ENCODE data around the gene C20orf204. TPM values are rescaled to one million over a fixed set of nuclear protein-coding genes. Genes with fewer than 3 reads are reported as not detected.

C20orf204 gene
- total RNA-seq, 3 donors from 2014 or later: 0.66 to 1.3 (median 1.1) TPM

DNA sequence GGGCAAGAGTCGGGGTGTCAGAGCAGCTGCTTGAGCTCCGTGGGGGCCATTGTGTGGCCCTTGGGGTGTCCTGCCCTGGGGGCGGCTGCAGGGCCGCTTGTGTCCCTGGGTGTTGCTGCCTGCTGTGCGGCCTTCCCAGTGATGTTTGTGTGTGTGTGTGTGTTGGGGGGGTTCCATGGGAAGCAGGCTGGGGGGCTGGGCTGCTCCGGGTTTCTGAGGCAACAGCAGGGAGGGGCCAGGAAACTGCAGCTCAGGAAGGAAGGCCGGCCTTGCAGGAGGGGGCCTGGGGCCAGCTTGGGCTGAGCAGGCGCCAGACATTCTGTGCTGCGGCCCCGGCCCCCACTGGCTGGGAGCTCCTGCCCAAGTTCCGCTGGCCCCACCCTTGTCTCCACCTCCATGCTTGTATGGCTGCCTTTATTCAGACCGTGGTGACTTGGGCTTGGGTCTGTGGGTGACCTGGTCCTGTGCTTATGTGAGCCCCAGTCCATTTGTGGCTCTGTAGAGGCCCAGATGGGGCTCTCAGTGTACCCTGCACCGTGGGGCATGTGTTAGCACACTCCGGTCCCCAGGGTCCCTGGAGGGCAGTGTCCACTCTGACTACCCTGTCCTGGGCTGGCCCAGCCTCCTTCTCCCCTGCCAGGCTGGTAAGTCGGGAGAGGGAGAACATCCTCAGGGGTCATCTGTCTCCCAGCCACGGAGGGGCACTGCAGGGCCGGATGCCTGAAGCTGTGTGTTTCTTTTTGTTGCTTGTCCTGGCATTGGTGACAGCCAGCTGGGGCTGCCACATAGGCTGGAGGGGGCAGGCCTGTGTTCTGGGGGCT lies 18.1 kb downstream of the C20orf204 start:
- Histone ChIP-seq H3K27ac (peak overlapping the region in 1 of 2 donors; percentile 80), H3K36me3 (no peaks in the 10 kb centered on the region), H3K4me3 (no peak overlapping the region), H3K4me1 (no peaks in the 10 kb centered on the region), H3K9me3 (no peaks in the 10 kb centered on the region), H3K27me3 (peaks cover 5 to 58% of the 10 kb centered on the region in 2 donors)
- intact Hi-C loops (cut with DNase I; ENCODE audit: low total_unique reads): no loop called here
- no peak for DNase-seq (ENCODE audit: low spot score in 2 of 2)
- TF ChIP-seq, protein P1, sequence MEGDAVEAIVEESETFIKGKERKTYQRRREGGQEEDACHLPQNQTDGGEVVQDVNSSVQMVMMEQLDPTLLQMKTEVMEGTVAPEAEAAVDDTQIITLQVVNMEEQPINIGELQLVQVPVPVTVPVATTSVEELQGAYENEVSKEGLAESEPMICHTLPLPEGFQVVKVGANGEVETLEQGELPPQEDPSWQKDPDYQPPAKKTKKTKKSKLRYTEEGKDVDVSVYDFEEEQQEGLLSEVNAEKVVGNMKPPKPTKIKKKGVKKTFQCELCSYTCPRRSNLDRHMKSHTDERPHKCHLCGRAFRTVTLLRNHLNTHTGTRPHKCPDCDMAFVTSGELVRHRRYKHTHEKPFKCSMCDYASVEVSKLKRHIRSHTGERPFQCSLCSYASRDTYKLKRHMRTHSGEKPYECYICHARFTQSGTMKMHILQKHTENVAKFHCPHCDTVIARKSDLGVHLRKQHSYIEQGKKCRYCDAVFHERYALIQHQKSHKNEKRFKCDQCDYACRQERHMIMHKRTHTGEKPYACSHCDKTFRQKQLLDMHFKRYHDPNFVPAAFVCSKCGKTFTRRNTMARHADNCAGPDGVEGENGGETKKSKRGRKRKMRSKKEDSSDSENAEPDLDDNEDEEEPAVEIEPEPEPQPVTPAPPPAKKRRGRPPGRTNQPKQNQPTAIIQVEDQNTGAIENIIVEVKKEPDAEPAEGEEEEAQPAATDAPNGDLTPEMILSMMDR (IDR thresholded peaks at IDR 0.05): no peak
- no peak for TF ChIP-seq POLR2A (IDR thresholded peaks at IDR 0.05)
- TF ChIP-seq POLR2AphosphoS5 (IDR thresholded peaks at IDR 0.05): no peak

DNA sequence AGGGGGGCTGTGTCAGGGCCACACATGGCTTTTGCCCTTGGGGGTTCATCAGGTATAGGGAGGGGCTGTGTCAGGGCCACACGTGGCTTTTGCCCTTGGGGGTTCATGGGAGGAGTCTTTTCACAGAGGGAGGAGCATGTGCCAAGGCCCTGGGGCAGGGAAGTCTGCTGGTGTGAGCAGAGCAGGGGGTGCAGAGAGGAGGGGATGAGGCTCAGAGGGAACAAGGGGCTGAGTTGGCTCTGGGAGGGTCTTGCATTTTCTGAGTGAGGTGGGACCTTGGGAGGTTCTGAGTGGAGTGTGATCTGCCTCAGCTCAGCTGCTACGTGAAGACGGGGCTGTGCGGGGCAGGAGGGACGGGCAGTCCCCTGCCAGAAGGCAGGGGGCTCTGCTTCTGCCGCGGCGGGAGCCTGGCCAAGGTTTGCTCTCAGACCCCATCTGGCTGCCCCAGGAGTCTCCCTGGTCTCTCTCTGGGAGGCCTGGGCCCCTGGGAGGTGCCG lies 19.5 kb downstream of the C20orf204 start:
- Histone ChIP-seq H3K27ac (peak overlapping the region in 1 of 2 donors; percentile 70), H3K36me3 (no peaks in the 10 kb centered on the region), H3K4me1 (no peaks in the 10 kb centered on the region), H3K9me3 (no peaks in the 10 kb centered on the region), H3K27me3 (peaks cover 5 to 48% of the 10 kb centered on the region in 2 donors), H3K4me3 (no peak overlapping the region)
- no peak for DNase-seq (ENCODE audit: low spot score in 2 of 2)
- intact Hi-C loops (cut with DNase I; ENCODE audit: low total_unique reads): no loop called here
- TF ChIP-seq, protein P1 (IDR thresholded peaks at IDR 0.05): no peak
- TF ChIP-seq POLR2A (IDR thresholded peaks at IDR 0.05): no peak
- TF ChIP-seq POLR2AphosphoS5 (IDR thresholded peaks at IDR 0.05): no peak

DNA sequence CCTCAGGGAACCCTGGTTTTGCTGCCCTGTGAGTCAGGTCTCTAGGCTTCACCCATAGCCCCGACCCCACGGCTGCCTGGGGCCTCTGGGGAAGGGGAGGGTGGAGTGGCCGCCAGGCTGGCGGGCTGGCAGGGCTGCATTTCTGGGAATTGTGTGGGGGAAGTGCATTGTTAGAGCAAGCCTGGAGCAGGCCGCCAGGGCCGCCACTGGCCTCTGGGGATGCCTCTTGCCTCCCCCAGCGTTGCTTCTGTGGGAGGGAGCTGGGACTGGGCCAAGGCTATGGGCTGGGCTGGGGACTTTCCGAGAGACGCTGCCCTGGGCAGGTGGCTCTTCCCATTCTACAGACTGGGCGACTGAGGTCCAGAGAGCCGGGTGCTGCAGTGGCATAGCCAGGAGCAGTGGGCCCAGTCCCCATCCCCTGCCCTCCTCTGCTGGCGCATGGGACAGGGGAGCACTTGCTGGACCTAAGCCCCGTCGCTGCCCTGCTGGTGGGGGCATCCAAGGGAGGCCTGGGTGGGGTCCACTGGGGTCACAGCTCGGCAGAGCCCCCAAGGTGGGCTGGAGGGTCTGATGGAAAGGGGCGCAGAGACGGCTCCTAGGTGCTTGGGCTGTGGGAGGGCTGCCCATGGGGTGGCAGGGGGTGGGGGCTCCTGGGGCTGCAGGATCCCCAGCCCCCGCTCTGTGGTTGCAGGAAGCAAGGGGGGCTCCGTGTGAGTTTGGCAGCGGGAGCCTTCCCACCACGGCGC lies 20.1 kb downstream of the C20orf204 start:
- no peak for TF ChIP-seq POLR2A (IDR thresholded peaks at IDR 0.05)
- peak in 1 of 3 donors; percentile 24 for TF ChIP-seq POLR2AphosphoS5 (IDR thresholded peaks at IDR 0.05)
- intact Hi-C loops (cut with DNase I; ENCODE audit: low total_unique reads): no loop called here
- Histone ChIP-seq H3K4me3 (no peak overlapping the region), H3K36me3 (no peaks in the 10 kb centered on the region), H3K27me3 (peaks cover 5 to 42% of the 10 kb centered on the region in 2 donors), H3K27ac (peak overlapping the region in 1 of 2 donors; percentile 70), H3K4me1 (no peaks in the 10 kb centered on the region), H3K9me3 (no peaks in the 10 kb centered on the region)
- DNase-seq (ENCODE audit: low spot score in 2 of 2): no peak

DNA sequence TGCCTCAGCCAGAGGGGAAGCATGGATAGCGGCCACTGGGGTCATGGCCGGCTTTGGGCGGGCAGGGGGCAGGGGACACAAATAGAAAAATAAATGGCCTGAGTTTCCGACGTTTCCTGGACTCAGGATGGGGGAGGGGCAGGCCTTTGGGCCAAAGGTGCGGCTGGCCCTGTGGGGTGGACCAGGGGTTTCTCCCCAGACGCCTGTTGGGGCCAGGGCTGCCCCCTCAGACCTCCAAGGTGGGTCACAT lies 20.6 kb downstream of the C20orf204 start:
- peaks cover 5 to 37% of the 10 kb centered on the region in 2 donors for H3K27me3 ChIP-seq
- intact Hi-C loops (cut with DNase I; ENCODE audit: low total_unique reads): no loop called here
- H3K4me3 ChIP-seq: no peak overlapping the region
- H3K27ac ChIP-seq: peak overlapping the region in 1 of 2 donors; percentile 70
- no peak for TF ChIP-seq POLR2AphosphoS5 (IDR thresholded peaks at IDR 0.05)
- TF ChIP-seq, protein P1 (IDR thresholded peaks at IDR 0.05): no peak
- no peak for TF ChIP-seq POLR2A (IDR thresholded peaks at IDR 0.05)
- no peaks in the 10 kb centered on the region for H3K9me3 ChIP-seq
- DNase-seq (ENCODE audit: low spot score in 2 of 2): no peak
- H3K4me1 ChIP-seq: no peaks in the 10 kb centered on the region
- H3K36me3 ChIP-seq: no peaks in the 10 kb centered on the region

DNA sequence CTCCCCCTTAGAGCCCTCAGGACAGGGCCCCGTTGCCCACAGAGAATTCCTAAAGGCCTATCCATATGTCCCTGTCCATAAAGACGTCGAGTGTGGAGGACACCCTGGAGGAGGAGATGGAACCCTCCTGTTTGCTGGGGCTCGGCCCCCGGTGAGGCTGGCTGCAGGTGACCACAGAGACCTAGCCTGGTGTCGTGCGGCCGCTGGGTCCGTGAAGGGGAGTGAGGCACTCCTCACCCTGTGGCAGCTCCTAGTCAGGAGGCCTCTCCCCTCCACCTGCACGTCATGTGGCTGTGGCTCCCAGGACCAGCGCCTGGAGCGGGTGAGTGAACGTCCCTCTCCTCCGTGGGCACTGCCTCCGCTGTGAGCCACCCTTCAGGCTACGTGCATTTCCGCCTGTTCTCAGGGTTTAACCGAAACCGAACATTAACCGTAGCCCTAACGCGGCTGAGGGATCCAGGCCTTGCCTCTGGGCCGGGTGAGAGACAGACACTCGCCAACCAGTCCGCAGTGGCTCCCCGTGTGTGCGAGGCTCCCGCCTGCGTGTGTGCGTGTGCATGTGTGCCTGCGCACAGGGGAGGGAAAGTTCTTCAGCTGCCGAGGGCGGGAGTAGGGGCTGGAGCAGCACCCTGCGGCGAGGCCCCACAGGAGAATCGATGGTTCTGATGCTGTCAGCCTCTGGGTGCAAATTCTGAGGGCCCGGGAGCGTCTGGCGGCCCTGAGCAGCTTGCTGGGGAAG lies 21.1 kb downstream of the C20orf204 start:
- intact Hi-C loops (cut with DNase I; ENCODE audit: low total_unique reads): no loop called here
- H3K36me3 ChIP-seq: no peaks in the 10 kb centered on the region
- peaks cover 0 to under 1% of the 10 kb centered on the region in 2 donors for H3K4me1 ChIP-seq
- peaks cover 5 to 33% of the 10 kb centered on the region in 2 donors for H3K27me3 ChIP-seq
- no peaks in the 10 kb centered on the region for H3K9me3 ChIP-seq
- DNase-seq (ENCODE audit: low spot score in 2 of 2): no peak
- TF ChIP-seq, protein P1 (IDR thresholded peaks at IDR 0.05): no peak
- TF ChIP-seq POLR2A (IDR thresholded peaks at IDR 0.05) (no peak), POLR2AphosphoS5 (IDR thresholded peaks at IDR 0.05) (no peak)
- H3K27ac ChIP-seq: peak overlapping the region; percentile 13 to 70
- peak overlapping the region; percentile 4 to 42 (median 16) for H3K4me3 ChIP-seq

Data from breast epithelium (tissue), 4 donors.